ENCODE measurements around the gene SEMA3E.

SEMA3E gene

DNA sequence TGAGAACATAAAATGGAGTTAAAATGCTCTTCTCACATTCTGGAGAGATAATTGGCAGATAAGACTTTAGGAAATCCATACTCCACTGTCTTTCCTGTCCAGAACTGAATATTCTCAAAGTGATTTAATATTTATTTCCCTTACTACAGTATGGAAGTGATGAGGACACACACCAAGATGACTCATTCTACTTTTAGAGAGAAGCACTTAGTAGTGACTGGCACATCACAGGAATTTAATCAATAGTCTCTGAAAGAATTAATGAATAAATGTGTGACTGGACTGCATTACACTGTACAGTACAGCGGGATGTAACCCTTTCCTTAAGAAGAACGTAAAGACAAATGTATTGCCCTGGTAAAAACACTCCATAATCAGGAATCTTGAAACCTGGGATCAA, 116.7 kb downstream of the SEMA3E start:
- H3K79me2 ChIP-seq (ENCODE audit: insufficient read depth, low read length): no peaks in the 10 kb centered on the region
- H3K36me3 ChIP-seq (ENCODE audit: insufficient read depth, low read length): no peaks in the 10 kb centered on the region
- H3K4me3 ChIP-seq (ENCODE audit: low read depth, low read length, poor library complexity, severe bottlenecking): no peak overlapping the region
- no peaks in the 10 kb centered on the region for H4K20me1 ChIP-seq (ENCODE audit: insufficient read depth, low read length)
- no peaks in the 10 kb centered on the region for H3K9me3 ChIP-seq (ENCODE audit: low read length)
- no peak overlapping the region for H3K9ac ChIP-seq (ENCODE audit: low read length)
- H3F3A ChIP-seq (ENCODE audit: insufficient read depth, low read length): no peaks in the 10 kb centered on the region
- H3K27me3 ChIP-seq (ENCODE audit: insufficient read depth, low read length): no peaks in the 10 kb centered on the region
- no peaks in the 10 kb centered on the region for H3K9me2 ChIP-seq (ENCODE audit: low read depth, low read length)
- no peak overlapping the region for H3K27ac ChIP-seq (ENCODE audit: low read depth, low read length, poor library complexity, severe bottlenecking)
- TF ChIP-seq, protein P1, sequence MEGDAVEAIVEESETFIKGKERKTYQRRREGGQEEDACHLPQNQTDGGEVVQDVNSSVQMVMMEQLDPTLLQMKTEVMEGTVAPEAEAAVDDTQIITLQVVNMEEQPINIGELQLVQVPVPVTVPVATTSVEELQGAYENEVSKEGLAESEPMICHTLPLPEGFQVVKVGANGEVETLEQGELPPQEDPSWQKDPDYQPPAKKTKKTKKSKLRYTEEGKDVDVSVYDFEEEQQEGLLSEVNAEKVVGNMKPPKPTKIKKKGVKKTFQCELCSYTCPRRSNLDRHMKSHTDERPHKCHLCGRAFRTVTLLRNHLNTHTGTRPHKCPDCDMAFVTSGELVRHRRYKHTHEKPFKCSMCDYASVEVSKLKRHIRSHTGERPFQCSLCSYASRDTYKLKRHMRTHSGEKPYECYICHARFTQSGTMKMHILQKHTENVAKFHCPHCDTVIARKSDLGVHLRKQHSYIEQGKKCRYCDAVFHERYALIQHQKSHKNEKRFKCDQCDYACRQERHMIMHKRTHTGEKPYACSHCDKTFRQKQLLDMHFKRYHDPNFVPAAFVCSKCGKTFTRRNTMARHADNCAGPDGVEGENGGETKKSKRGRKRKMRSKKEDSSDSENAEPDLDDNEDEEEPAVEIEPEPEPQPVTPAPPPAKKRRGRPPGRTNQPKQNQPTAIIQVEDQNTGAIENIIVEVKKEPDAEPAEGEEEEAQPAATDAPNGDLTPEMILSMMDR (IDR thresholded peaks at IDR 0.05; ENCODE audit: low read length): no peak
- no peak overlapping the region for H2AFZ ChIP-seq (ENCODE audit: low read length)
- no peak overlapping the region for H3K4me2 ChIP-seq (ENCODE audit: low read length)
- no peaks in the 10 kb centered on the region for H3K4me1 ChIP-seq (ENCODE audit: insufficient read depth, low read length, severe bottlenecking)

DNA sequence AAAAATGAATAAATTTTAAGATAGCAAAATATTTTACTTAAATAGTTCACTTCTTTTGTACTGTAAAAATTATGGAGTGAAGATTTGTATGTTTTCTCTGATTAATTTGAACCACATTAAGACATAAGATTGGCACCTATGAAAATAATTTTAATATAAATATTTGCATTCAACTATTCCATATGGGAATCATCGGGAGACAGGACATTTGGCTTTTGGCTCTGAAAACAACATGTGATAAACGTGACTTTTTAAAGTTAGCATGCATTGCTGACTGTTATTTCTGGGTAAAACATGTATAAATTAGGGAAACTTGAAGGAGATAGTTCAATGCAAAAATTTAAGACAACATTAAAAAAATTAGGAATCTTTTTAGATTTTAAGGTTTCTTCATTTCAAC, 117.2 kb downstream of the SEMA3E start:
- H3K4me3 ChIP-seq (ENCODE audit: low read depth, low read length, poor library complexity, severe bottlenecking): no peak overlapping the region
- no peak overlapping the region for H3K27ac ChIP-seq (ENCODE audit: low read depth, low read length, poor library complexity, severe bottlenecking)
- H3K4me1 ChIP-seq (ENCODE audit: insufficient read depth, low read length, severe bottlenecking): no peaks in the 10 kb centered on the region
- no peaks in the 10 kb centered on the region for H3K36me3 ChIP-seq (ENCODE audit: insufficient read depth, low read length)
- H3K27me3 ChIP-seq (ENCODE audit: insufficient read depth, low read length): no peaks in the 10 kb centered on the region
- H3K79me2 ChIP-seq (ENCODE audit: insufficient read depth, low read length): no peaks in the 10 kb centered on the region
- H3K9ac ChIP-seq (ENCODE audit: low read length): no peak overlapping the region
- H3K9me3 ChIP-seq (ENCODE audit: low read length): no peaks in the 10 kb centered on the region
- H2AFZ ChIP-seq (ENCODE audit: low read length): no peak overlapping the region
- TF ChIP-seq EZH2 (IDR thresholded peaks at IDR 0.05; ENCODE audit: borderline replicate concordance, low read length): no peak
- TF ChIP-seq, protein P1 (IDR thresholded peaks at IDR 0.05; ENCODE audit: low read length): no peak
- H3K4me2 ChIP-seq (ENCODE audit: low read length): no peak overlapping the region
- H4K20me1 ChIP-seq (ENCODE audit: insufficient read depth, low read length): no peaks in the 10 kb centered on the region
- H3K9me2 ChIP-seq (ENCODE audit: low read depth, low read length): no peaks in the 10 kb centered on the region
- no peaks in the 10 kb centered on the region for H3F3A ChIP-seq (ENCODE audit: insufficient read depth, low read length)

DNA sequence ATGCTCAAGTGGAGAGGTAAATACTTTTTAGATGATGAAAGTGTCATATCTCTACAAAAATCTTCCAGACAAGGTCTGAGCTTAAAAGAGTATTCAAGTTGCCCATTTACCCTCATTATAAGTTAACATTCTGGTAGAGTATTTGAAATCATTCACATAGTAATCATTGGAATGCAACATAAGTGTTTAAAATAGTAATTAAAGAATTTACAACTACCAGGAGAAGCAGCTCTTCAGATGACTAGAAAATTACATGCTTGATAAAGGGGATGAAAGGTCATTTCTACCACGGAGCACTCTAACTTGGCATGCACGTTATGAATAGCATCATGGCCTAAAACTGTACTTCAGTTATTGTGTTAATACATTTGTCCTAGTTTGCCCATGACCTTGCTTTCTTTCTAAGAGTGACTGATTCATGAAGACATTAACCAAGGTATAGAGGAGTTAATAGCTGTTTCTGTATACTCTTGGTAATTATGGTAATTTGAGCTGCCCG, 120.0 kb downstream of the SEMA3E start:
- Histone ChIP-seq H3K36me3 (ENCODE audit: insufficient read depth, low read length) (no peaks in the 10 kb centered on the region), H3K9me2 (ENCODE audit: low read depth, low read length) (no peaks in the 10 kb centered on the region), H2AFZ (ENCODE audit: low read length) (no peak overlapping the region), H3K4me1 (ENCODE audit: insufficient read depth, low read length, severe bottlenecking) (no peaks in the 10 kb centered on the region), H3K27ac (ENCODE audit: low read depth, low read length, poor library complexity, severe bottlenecking) (no peak overlapping the region), H3K79me2 (ENCODE audit: insufficient read depth, low read length) (no peaks in the 10 kb centered on the region), H4K20me1 (ENCODE audit: insufficient read depth, low read length) (no peaks in the 10 kb centered on the region), H3K4me2 (ENCODE audit: low read length) (no peak overlapping the region), H3K9me3 (ENCODE audit: low read length) (no peaks in the 10 kb centered on the region), H3F3A (ENCODE audit: insufficient read depth, low read length) (no peaks in the 10 kb centered on the region), H3K27me3 (ENCODE audit: insufficient read depth, low read length) (no peaks in the 10 kb centered on the region), H3K9ac (ENCODE audit: low read length) (no peak overlapping the region), H3K4me3 (ENCODE audit: low read depth, low read length, poor library complexity, severe bottlenecking) (no peak overlapping the region)
- no peak for TF ChIP-seq EZH2 (IDR thresholded peaks at IDR 0.05; ENCODE audit: borderline replicate concordance, low read length)
- TF ChIP-seq, protein P1 (IDR thresholded peaks at IDR 0.05; ENCODE audit: low read length): no peak

Measured in OCI-LY1 (cell line).